HL-60 (cell line): ENCODE results near the gene SIDT2.

ENCODE experiments used
- DNase-seq, 2 experiments: peaks; one replicate each; pipeline ENCODE4 v3.0.0-alpha.2; 2010 to 2020; ENCODE audit warnings: low read depth in 1 of 2, low spot score in 1 of 2
- H3K27ac ChIP-seq: fragments of 250-450 bp; sonication (Bioruptor Pico); replicated peaks from 2 replicates; pipeline ENCODE4 v1.5.1; 2020; ENCODE audit warnings: mild to moderate bottlenecking, moderate library complexity
- H3K27me3 ChIP-seq: fragments of 250-450 bp; sonication (Bioruptor Pico); 2 replicates; pipeline ENCODE4 v1.5.1; 2021; ENCODE audit warnings: mild to moderate bottlenecking, moderate library complexity; ENCODE audit not compliant: insufficient read depth, poor library complexity, severe bottlenecking
- H3K4me3 ChIP-seq: replicated peaks from 2 replicates; pipeline ENCODE4 v1.5.1; 2011; ENCODE audit warnings: mild to moderate bottlenecking, control low read depth, low read length; ENCODE audit not compliant: insufficient read depth
- GABPA ChIP-seq: IDR thresholded peaks from 2 replicates; pipeline ENCODE4 v1.6.1; 2012; ENCODE audit warnings: low read depth
- POLR2AphosphoS5 ChIP-seq: IDR thresholded peaks from 2 replicates; pipeline ENCODE4 v1.6.1; 2012; ENCODE audit warnings: low read depth
- SPI1 ChIP-seq: IDR thresholded peaks from 2 replicates; pipeline ENCODE4 v1.6.1; 2012; ENCODE audit warnings: low read depth, mild to moderate bottlenecking, borderline replicate concordance
- TF ChIP-seq, protein P1 (sequence below): IDR thresholded peaks from 2 replicates; pipeline ENCODE4 v1.6.1; 2012; ENCODE audit warnings: low read depth; ENCODE audit not compliant: insufficient replicate concordance
- TF ChIP-seq, protein P2 (sequence below): IDR thresholded peaks from one replicate; pipeline ENCODE4 v1.5.1; 2011; ENCODE audit warnings: low read length, control low read depth, inconsistent platforms; ENCODE audit not compliant: insufficient read depth

Gene SIDT2

DNA sequence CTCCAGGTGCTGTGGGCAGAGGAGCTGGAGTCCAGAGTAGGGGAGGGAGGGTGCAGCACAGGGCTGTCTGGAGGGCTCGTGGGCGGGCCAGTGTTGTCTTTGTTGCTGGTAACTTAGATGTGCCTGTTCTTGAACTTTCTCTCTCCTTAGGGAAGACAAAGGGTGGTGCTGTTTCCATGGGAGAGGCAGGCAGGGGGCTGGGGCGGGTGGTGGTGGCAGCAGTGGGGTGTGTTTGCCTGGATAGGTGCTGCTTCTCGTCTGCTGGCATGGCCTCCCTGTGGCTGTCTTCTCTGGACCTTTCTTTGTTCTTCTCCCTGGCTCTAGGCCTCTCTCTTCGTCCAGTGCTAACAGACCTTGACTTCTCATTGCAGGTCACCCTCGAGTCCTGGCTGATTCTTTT is 8.5 kb downstream of the SIDT2 start:
- DNase-seq = no peak
- Histone ChIP-seq H3K27me3 (no peaks in the 10 kb centered on the region), H3K27ac (no peak overlapping the region), H3K4me3 (no peak overlapping the region)
- TF ChIP-seq, protein P1, sequence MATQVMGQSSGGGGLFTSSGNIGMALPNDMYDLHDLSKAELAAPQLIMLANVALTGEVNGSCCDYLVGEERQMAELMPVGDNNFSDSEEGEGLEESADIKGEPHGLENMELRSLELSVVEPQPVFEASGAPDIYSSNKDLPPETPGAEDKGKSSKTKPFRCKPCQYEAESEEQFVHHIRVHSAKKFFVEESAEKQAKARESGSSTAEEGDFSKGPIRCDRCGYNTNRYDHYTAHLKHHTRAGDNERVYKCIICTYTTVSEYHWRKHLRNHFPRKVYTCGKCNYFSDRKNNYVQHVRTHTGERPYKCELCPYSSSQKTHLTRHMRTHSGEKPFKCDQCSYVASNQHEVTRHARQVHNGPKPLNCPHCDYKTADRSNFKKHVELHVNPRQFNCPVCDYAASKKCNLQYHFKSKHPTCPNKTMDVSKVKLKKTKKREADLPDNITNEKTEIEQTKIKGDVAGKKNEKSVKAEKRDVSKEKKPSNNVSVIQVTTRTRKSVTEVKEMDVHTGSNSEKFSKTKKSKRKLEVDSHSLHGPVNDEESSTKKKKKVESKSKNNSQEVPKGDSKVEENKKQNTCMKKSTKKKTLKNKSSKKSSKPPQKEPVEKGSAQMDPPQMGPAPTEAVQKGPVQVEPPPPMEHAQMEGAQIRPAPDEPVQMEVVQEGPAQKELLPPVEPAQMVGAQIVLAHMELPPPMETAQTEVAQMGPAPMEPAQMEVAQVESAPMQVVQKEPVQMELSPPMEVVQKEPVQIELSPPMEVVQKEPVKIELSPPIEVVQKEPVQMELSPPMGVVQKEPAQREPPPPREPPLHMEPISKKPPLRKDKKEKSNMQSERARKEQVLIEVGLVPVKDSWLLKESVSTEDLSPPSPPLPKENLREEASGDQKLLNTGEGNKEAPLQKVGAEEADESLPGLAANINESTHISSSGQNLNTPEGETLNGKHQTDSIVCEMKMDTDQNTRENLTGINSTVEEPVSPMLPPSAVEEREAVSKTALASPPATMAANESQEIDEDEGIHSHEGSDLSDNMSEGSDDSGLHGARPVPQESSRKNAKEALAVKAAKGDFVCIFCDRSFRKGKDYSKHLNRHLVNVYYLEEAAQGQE = no peak
- TF ChIP-seq POLR2AphosphoS5 (no peak), GABPA (no peak), SPI1 (no peak)
- TF ChIP-seq, protein P2, sequence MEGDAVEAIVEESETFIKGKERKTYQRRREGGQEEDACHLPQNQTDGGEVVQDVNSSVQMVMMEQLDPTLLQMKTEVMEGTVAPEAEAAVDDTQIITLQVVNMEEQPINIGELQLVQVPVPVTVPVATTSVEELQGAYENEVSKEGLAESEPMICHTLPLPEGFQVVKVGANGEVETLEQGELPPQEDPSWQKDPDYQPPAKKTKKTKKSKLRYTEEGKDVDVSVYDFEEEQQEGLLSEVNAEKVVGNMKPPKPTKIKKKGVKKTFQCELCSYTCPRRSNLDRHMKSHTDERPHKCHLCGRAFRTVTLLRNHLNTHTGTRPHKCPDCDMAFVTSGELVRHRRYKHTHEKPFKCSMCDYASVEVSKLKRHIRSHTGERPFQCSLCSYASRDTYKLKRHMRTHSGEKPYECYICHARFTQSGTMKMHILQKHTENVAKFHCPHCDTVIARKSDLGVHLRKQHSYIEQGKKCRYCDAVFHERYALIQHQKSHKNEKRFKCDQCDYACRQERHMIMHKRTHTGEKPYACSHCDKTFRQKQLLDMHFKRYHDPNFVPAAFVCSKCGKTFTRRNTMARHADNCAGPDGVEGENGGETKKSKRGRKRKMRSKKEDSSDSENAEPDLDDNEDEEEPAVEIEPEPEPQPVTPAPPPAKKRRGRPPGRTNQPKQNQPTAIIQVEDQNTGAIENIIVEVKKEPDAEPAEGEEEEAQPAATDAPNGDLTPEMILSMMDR = no peak

GRCh38 chr11:117187428-117187798 is 8.9 kb downstream of the SIDT2 start:
- Histone ChIP-seq H3K4me3 (no peak overlapping the region), H3K27ac (no peak overlapping the region), H3K27me3 (no peaks in the 10 kb centered on the region)
- TF ChIP-seq POLR2AphosphoS5 = no peak
- TF ChIP-seq, protein P2 = no peak
- TF ChIP-seq, protein P1 = no peak
- no peak for TF ChIP-seq SPI1
- TF ChIP-seq GABPA = no peak
- DNase-seq = no peak

- DNase-seq = no peak
- no peak for TF ChIP-seq SPI1
- TF ChIP-seq, protein P2 = no peak
Measured at GRCh38 chr11:117187799-117188481, 9.4 kb downstream of the SIDT2 start.

GRCh38 chr11:117188620-117189081 is 10.1 kb downstream of the SIDT2 start:
- TF ChIP-seq, protein P1 = no peak
- TF ChIP-seq GABPA (no peak), POLR2AphosphoS5 (no peak), SPI1 (no peak)
- TF ChIP-seq, protein P2 = no peak
- H3K27me3 ChIP-seq = no peaks in the 10 kb centered on the region
- no peak overlapping the region for H3K27ac ChIP-seq
- no peak for DNase-seq
- H3K4me3 ChIP-seq = no peak overlapping the region

More at GRCh38 chr11:117187799-117188481, 9.4 kb downstream of the SIDT2 start:
- no peaks in the 10 kb centered on the region for H3K27me3 ChIP-seq
- no peak overlapping the region for H3K27ac ChIP-seq
- H3K4me3 ChIP-seq = no peak overlapping the region
